ENCODE results near the gene FMN1.

Gene FMN1

DNA sequence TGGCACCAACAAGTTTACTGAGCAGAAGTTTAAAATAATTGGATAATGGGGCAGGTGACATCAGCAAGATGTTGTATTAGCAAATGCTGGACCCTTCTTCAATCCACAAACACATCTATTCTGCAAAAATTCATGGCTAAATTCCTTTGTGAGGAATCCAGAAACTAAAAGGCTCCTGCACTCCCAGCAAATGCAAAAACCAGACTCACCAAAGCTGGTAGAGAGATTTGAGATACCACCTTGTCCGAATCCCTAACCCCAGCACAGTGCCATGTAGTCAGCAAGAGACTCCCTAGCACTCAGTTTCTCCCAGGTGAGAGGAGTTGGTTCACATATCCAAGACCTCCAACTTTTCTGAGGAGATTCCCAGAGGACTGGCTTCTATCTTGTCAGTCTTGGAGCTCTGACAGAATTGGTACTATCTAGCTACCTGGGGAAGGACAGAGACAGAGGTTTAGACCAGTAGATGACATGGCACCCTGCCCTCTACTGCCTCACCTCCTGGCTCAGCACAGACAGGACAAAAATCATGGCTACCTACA is 454.9 kb downstream of the FMN1 start:
- no peak for DNase-seq

DNA sequence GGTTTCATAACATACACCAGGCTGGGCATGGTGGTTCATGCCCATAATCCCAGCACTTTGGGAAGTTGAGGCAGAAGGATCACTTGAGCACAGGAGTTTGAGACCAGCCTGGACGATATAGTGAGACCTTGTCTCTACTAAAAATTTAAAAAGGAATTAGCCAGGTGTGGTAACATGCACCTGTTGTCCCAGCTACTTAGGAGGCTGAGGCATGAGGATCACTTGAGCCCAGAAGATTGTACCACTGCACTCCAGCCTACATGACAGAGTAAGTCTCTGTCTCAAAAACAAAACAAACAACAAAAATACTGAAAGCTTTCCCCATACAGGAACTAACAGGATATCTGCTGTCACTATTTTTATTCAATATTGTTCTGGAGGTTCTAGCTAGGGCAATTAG is 455.8 kb downstream of the FMN1 start:
- DNase-seq: no peak

DNA sequence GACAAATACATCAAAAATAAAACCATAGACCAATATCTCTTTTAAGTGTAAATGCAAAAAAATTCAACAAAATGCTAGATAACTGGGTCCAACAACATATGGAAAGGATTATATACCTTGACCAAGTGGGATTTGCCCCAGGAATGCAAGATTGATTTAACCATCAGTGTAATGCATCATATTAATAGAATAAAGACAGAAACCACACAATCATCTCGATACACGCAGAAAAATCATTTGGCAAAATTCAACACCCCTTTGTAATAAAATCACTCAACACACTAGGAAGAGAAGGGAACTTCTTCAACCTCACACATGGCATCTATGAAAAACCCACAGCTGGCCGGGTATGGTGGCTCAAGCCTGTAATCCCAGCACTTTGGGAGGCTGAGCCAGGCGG is 457.2 kb downstream of the FMN1 start:
- DNase-seq: no peak

DNA sequence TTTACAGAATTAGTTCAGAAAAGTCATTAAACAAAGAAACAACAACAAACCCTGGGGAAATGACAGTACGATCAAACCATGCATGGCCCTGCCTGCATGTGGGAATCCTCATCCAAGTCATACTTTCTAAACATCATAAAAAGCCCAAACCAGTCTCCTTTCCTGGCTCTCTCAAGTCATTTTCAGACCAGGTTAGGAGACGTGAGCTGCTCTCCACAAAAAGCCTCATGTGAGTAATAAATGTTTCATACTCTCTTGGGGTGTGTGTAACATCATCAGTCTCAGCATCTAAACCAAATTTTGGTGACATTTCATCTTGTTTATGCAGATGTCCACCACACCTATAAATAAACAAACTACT is 457.8 kb downstream of the FMN1 start:
- DNase-seq: no peak

DNA sequence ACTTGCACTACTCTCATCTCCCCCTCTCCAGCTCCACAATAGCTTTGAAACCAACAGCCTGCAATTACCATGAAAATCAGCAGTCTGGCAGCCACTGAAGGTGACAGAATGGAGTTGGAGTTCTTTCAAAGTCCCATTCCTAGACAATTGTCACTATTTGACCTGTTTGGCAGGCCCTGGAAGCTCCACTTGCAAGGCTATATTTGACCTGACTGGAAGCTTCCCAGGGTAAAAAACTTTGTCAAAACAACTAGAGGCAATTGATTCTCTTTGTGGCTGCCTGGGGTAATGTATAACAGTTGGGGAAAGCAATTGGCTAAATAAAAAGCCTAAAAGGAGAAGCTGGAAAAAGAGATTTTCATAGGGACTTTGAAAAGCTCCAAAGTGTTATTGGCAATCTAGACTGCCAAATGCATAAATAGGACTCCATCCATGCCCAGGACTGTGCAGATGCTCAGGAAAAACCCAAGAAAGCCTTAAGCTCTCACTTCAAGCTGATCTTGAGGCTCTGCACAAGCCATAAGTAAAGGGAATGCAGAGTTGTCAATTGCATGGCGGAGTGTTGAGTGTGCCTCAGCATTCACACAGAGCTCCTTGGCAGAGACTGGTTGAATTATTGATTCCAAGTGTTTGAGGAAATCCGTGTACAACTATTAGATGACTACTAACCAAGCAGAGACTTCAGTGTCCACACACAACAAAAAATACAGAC is 458.4 kb downstream of the FMN1 start:
- no peak for DNase-seq

DNA sequence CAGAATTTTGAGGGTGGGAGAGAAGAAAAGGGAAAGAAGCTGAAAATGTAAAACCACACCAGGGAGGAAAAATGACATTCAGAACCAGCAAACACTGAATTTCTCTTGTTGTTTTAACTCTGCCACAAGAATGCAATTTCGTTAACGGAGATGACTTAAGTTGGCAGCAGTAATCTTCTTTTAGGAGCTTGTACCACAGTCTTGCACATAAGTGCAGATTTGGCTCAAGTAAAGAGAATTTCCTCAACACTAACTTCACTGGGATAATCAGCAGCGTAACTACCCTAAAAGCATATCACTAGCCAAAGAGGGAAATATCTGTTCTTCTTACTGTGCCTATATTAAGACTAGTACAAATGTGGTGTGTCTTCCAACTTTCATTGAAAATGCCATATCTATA is 461.2 kb downstream of the FMN1 start:
- no peak for DNase-seq

DNA sequence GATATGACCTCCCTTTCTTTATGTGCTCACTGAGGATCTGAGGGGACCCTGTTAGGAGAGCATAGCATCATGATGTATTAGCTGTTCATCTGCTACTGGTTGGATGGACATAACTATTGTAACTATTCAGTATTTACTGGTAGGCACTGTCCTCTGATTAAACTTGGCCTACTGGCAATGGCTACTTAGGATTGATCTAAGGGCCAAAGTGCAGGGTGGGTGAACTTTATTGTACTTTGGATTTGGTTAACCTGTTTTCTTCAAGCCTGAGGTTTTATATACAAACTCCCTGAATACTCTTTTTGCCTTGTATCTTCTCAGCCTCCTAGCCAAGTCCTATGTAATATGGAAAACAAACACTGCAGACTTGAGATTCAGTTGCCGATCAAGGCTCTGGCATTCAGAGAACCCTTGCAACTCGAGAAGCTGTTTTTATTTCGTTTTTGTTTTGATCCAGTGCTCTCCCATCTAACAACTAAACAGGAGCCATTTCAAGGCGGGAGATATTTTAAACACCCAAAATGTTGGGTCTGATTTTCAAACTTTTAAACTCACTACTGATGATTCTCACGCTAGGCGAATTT is 461.8 kb downstream of the FMN1 start:
- DNase-seq: no peak

DNA sequence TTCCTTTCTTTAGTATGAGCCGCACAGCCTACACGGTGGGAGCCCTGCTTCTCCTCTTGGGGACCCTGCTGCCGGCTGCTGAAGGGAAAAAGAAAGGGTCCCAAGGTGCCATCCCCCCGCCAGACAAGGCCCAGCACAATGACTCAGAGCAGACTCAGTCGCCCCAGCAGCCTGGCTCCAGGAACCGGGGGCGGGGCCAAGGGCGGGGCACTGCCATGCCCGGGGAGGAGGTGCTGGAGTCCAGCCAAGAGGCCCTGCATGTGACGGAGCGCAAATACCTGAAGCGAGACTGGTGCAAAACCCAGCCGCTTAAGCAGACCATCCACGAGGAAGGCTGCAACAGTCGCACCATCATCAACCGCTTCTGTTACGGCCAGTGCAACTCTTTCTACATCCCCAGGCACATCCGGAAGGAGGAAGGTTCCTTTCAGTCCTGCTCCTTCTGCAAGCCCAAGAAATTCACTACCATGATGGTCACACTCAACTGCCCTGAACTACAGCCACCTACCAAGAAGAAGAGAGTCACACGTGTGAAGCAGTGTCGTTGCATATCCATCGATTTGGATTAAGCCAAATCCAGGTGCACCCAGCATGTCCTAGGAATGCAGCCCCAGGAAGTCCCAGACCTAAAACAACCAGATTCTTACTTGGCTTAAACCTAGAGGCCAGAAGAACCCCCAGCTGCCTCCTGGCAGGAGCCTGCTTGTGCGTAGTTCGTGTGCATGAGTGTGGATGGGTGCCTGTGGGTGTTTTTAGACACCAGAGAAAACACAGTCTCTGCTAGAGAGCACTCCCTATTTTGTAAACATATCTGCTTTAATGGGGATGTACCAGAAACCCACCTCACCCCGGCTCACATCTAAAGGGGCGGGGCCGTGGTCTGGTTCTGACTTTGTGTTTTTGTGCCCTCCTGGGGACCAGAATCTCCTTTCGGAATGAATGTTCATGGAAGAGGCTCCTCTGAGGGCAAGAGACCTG is 463.5 kb downstream of the FMN1 start:
- no peak for DNase-seq

DNA sequence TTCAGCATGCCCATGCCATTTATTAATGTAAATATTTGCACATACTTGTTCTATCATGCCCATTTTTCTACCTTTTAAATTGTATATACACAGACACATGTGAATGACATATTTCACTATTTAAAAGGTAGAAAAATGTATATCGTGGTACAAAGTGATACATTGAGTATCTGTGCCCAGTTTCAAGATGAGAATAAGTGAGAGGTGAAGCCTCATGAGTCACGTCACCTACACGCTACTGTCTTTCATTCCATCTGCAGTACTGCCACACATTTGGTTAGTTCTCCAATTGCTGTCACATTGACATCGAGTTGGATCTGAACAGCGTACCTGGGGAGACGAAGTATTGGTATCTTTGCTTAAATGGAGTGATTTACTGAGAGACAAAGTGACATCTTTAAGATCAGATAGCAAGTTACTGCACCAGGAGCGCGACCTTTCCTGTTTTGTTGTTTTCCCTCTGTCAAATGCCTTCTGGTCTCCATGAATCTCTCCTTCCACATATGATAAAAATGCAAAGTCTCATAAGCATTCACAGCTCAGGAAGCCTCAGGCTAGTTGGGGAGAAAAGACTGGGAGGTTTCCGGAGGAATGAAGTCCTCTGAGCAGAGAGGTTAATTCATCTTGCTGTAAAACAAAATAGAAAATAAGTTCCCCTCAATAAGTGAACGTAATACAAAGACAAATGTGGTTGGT is 464.7 kb downstream of the FMN1 start:
- no peak for DNase-seq

DNA sequence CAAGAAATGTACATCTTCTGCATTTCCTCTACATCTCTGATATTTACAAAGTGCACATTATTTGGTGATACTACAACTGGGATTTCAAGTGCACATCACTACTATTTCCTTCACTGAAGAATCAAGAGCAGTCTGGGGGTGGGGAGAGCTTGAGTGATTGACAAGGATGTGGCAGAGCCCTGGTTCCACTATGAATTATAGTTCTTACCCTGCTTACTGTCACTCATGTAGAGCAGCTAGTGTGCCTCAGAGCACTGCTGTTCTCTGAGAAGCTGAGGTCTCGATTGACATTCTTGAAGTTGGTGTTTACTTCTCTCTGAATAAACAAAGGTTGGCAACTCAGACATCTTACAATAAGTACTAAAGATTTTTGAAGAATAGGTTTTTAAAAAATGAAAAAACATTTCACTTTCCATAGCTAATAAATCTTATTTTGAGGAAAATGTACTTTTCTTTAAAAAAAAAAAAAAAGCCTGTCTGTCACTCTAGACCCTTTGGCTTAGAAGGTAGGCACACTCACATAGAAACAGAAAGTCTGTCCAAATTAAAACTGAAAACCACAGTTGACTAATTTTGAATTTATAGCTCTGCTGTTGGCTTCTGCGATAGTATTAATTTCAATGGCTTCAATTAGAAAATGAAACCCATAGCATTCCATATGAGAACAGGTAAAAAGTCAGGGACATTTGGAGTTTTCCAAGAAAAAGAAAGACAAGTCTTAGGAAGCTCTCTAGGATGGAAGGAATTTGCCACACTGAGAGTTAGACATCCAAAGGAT is 471.2 kb downstream of the FMN1 start:
- DNase-seq: no peak

DNA sequence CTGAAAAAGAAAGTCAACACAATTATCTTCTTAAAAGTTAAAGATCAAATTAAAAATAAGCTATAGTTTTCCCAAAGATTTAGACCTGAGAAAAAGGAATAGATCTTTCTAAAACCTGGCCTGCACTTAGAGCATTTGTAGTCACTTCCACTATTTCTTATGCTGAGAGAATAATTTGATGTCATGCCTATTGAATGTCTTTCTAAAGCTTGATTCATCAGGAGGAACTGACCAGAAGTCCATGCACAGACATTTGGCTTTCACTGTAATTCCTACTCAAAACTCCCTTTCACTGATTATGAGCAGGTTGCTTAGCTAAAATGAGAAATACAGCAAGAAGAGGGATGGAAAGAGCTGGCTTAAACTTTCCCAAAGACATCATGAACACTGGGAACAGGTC is 472.4 kb downstream of the FMN1 start:
- DNase-seq: no peak

DNA sequence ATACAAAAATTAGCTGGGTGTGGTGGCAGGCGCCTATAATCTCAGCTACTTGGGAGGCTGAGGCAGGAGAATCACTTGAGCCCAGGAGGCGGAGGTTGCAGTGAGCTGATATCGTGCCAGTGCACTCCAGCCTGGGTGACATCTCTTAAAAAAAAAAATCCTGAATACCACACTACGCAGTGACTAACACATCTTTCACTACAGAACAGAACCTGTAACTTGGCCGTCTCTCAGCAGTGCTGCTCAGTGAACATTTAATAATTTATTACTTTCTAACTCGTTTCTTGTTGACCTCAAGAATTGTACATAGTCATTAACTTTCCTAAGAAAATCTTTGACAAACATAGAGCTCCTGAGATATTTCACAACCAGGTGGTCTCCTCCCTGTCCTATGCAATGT is 472.9 kb downstream of the FMN1 start:
- DNase-seq: no peak

DNA sequence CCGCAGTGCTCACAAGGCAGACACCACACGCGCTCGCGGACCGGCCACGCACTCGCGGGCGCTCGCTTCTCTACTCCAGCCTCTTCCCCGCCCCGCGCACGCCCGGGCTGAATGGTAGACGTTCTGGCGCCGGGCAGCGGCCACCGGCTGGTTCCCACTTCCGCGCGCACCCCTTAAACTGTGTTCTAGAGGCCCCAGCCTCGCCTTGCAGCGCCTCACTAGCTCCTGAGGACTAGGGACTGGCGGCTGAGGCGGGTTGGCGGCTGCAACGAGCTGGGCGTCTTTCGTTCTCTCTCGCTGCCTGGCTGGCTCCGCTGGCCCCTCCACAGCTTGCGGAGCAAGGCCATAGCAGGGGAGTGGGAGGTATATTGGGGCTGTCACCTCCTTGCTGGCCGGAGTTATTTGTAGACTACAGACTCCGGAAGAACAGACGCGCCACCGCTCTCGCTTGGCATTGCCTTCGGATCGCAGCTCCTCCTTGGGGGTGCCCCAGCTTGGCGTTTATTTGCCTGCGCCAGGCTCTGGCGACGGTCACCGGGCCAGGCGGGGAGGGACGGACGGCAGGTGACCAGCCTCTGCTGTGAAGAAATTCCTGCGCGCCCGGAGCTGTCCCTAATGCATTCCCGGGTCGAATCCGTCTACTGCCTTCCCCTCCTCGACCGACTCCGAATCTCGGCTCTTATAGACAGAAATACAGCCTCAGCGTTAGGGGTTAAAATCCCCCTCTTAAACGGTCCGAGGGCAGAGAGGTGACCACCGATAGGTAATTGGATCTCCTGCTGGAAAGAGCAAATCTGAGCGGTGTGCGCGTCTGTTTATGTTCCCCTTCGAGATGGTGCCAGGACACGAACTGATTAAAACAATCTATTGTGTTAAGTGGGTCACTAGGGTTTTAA is 475.4 kb downstream of the FMN1 start:
- DNase-seq: no peak

DNA sequence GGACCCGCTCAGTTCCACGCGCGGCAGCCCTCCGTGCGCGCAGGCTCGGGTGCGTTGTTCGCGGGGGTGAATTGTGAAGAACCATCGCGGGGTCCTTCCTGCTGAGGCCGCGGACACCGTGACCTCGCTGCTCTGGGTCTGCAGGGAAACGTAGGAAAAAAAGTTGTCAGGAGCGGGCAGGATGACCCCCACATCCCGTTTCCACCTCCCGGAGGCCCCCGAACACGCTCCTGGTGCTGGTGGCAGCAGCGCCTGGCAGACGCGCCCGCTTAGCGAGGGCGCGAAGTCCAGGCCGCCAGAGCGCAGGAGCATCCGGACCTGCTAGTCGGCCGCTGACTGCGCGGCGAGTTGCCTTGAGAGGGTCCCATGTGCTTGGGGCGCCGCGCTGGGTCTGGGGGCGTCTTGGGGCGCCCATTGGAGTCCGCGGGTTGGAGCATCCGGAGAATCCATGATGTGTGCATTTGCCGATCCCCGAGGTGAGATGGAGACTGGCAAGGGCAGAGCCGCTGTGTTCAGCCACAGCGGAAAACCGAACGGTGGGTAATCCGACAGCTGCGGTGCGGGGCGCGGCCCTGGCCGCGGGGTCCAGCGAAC is 476.2 kb downstream of the FMN1 start:
- DNase-seq: no peak

DNA sequence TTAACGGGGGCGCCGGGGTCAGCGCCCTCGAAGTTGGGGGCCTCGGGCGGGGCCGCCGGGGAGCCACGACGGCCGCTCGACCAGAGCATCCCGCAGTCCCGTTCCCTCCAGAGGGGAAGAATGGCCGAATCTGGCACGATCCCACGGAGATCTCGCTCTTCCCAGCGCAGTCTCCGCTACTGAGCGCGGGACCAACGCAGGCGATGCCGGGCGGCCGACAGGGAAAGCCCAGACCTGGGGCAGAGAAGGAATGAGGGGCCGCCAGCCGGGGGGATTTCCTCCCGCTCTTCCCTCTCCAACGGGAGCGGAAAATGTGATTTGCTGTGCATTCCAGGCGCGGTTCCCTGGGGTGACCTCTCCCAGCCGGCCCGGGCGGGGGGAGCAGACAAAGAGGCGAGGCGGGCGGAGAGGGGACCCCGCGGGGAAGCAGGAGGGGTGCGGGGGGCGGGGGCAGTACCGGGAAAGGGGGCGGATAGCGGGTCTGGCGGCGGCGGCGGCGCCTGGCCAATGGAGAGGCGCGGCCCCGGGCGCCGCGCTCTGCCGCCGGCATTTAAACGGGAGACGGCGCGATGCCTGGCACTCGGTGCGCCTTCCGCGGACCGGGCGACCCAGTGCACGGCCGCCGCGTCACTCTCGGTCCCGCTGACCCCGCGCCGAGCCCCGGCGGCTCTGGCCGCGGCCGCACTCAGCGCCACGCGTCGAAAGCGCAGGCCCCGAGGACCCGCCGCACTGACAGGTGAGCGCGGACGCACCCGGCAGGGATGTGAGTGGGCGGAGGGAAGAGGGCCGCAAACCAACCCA is 476.9 kb downstream of the FMN1 start, which contains the start of gene GREM1:
TSS of gene GREM1 (plus strand) at position 579 of the 801 bp plus-strand sequence. CDS start 12,687 bp downstream, outside the sequence.
- DNase-seq: no peak

DNA sequence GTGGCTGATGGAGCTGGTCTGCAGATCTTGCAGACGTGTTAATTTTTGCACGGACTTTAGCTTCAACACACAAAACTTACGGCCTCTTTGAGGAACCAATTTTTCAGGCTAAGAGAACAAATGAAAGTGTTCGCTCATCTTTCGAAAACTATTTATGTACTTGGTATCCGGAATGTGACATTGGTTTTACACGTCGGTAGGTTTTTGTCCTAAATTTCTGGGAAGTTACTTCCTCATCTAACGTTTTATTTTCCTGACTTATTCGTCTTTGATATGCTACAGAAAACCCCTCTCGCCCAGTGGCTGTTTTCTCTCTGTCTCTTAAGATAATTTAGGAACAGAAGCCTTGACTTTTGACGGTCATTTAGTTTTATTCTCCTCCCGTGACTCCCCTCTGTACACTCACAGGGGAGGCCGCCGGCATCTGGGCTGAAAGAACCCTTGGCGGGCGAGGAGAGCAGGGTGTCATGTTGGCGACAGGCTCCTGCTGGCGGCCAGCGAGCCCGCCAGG is 477.5 kb downstream of the FMN1 start:
- no peak for DNase-seq

DNA sequence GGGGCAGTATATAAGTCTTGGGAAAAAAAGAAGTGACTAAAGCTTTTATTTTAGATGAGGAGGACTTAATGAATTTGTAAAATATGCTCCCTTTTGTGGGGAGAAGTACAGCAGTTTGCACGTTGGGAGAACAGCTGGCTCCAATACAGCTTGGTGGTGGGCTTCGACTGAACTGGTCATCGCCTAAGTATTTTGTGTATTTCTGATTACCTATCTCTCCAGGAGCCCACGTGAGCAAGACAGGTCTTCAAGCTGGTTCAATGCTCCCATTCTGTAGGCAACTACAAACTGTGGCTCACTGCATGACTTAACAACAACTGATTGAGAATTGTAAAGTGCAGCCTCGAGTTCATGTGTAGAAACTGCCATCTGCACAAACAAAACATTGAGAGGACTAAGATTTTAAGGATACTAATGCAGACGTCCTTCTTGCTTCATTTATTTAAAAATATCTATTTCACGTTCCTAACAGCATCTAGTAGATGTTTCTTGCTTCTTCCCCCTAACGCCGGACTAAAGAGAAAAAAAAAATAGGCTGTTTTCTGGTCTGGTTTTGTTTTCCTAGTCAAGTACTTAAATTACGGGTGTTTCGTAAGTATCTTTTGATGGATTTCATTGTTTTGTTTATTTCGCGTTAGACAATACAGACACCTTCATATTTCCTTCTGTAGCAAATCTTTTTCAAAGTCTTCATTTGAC is 478.1 kb downstream of the FMN1 start:
- no peak for DNase-seq

Data from CD4-positive, alpha-beta T cell treated with Interleukin-4 for 1 hour (primary cell).